ACHN (cell line): ENCODE measurements around the gene FOXL3.

Experiments used
- DNase-seq: peaks from one replicate; pipeline ENCODE4 v3.0.0-alpha.2; 2015
- in situ Hi-C: cut with HindIII; loops from 2 replicates; pipeline ENCODE4 v1.10.0; 2017; ENCODE audit warnings: low sequenced_read_pairs, low pct_ligation_motif_present, low pct_unique_long_range_greater_than_20kb

FOXL3 gene

DNA sequence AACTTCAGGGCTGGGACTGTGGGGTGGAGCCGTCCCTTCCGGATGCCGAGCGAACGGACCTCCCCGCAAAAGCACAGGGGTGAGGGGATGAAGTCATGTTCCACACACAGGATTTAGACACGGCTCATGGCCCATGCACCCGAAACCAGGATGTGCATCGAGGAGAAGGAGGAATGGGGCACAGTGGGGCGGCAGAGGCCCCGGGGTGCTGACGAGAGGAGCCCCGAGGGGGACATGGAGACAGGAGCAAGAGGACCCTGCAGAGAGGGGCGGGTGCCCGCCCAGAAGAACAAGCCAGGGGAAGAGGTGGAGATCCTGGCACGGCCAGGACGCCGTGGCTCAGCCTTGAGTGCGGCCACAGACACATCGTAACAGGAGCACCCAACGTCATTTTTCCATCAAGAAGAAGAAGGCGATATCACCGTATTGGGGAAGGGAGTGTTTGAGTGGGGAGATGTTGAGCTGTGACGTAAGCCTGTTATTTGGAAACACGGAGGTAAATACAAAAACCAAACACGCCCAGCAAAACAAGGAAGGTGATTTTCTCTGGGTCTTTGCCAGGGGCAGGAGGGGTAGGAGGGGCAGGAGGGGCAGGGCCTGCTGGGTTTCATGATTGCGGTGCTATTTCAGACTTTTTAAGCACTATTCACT lies 25.3 kb upstream of the FOXL3 start:
- in situ Hi-C loops, result no loop called here
- DNase-seq, result no peak

- no peak for DNase-seq
- in situ Hi-C loops, result no loop called here
These were observed 24.6 kb upstream of the FOXL3 start for GRCh38 chr7:265192-265997.

GRCh38 chr7:265998-266850 lies 23.7 kb upstream of the FOXL3 start:
- DNase-seq, result no peak
- in situ Hi-C loops, result no loop called here

DNA sequence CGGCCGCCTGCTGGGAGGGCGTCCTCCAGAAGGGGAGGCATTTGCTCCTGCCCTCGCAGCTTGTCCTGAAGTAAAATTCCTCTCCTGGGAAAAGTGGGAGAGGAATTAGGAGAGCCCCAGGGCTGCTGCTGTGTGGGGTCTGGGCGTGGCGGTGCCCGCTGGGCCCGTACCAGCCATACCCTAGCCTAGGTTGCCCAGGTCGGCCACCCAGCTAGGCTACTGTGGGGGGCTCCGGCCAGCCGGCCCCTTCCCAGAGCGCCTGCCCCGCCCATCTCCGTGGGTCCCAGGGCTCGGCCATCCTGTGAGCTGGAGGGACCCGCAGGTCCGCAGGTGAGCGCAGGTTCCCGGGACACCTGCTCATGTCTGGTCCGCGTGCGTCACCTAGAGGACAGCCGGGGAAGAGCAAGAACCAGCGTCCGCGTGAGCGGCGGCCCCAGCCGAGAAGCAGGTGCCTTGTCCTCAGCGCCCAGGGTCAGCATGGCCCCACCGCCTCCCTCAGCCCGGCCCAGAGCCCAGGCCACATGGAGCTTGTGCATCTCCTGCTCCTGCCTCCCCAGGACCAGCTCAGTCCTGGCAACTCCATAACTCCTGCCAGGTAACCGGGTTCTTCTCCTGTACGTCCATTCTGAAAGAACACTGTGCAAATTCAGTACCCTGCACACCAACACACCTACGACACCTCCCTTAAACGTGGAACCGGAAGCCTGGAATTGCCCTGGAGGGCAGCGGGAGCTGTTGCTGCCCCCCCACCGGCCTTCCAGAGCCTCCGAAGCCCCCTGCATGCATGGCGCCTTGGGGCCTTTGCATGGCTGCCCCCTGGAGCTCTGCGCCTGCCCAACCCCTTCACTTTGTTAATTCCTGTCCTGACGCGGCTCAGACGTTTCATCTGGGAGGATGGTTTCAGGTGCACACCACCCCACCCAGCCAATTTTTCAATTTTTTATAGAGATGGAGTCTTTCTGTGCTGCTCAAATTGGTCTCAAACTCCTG lies 22.8 kb upstream of the FOXL3 start:
- no peak for DNase-seq

DNA sequence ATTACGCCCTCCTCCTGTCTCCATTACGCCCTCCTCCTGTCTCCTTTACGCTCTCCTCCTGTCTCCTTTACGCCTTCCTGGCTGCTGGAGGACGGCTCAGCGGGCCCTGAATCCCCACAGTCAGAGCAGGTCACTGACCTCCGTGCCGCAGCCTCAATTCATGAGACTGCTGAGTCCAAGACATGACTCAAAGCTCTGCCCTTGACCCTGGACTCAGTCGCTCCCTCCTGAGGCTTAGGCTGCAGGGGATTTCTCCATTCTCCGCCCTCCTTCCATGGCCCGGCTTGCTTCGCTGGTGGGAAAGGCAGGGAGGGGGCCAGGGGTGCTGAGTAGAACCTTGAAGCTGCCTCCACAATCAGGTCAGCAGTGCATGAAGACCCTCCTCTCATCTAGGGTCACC lies 21.0 kb upstream of the FOXL3 start:
- in situ Hi-C loops, result no loop called here
- no peak for DNase-seq

More for the DNA sequence above, 22.8 kb upstream of the FOXL3 start:
- in situ Hi-C loops, result no loop called here

DNA sequence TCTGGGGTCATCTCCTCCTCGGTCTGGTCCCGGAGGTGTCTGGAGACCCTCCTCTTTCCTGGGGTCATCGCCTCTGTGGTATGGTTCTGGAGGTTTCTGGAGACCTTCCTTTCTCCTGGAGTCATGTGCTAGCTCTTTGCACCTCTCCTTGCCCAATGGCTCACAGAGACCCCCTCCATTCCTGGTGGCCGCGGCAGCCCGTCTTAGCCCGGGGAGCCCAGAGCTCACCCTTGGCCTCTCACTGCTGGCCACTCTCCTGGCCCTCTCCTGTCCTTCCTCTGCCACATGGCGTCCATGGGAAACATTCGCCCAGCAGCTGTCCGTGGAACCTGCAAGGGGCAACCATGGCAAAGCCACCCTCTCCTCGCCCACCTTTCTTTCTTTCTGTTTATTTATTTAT lies 20.2 kb upstream of the FOXL3 start:
- no peak for DNase-seq
- in situ Hi-C loops, result no loop called here

- in situ Hi-C loops, result no loop called here
- no peak for DNase-seq
These were observed 19.5 kb upstream of the FOXL3 start for GRCh38 chr7:270351-270983.

GRCh38 chr7:271266-272107 lies 18.5 kb upstream of the FOXL3 start:
- in situ Hi-C loops, result no loop called here
- no peak for DNase-seq

GRCh38 chr7:272108-272615 lies 17.8 kb upstream of the FOXL3 start:
- in situ Hi-C loops, result no loop called here
- DNase-seq, result no peak

GRCh38 chr7:272631-273030 lies 17.3 kb upstream of the FOXL3 start:
- DNase-seq, result no peak
- in situ Hi-C loops, result no loop called here

- in situ Hi-C loops, result no loop called here
- no peak for DNase-seq
These were observed 16.6 kb upstream of the FOXL3 start for GRCh38 chr7:273327-273726.

DNA sequence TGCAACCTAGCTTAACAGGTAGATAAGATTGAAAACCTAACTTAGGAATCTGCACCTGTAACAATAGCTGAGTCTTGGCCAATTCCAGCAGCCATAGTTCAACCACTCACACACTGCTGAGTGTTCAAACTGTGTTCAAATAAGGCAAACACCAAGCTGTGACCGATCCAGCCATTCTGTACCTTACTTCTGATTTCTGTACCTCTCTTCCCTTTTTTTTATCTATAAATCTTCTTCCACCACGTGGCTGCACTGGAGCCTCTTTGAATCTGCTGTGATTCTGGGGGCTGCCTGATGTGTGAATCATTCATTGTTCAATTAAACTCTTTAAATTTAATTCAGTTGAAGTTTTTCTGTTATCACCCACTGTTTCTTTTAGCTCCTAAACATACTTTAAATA lies 15.7 kb upstream of the FOXL3 start:
- in situ Hi-C loops, result no loop called here
- no peak for DNase-seq

GRCh38 chr7:276230-276835 lies 13.6 kb upstream of the FOXL3 start:
- DNase-seq, result no peak
- in situ Hi-C loops, result no loop called here

- no peak for DNase-seq
- in situ Hi-C loops, result no loop called here
These were observed 12.7 kb upstream of the FOXL3 start for GRCh38 chr7:277228-277627.

- DNase-seq, result no peak
These were observed 11.9 kb upstream of the FOXL3 start for GRCh38 chr7:278081-278480.

DNA sequence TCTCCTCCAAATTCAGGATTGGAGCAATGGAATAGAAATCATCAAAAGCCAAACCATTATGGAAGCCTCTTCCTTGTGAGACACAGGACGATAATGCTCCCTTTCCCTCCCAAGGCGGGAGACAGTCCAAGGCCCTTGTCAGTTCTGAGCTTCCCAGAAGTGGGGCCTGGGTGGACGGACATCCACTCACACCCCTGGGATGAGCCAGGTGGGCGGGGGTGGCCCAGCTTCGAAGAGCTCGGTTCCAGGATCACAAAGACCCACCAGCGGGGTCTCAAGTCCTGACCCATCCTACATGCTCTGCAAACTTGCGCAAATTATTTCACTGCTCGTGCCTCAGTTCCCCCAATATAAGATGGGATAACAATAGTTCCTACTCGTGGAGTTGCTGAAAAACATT lies 10.1 kb upstream of the FOXL3 start:
- no peak for DNase-seq
- in situ Hi-C loops, result no loop called here

More at GRCh38 chr7:278081-278480, 11.9 kb upstream of the FOXL3 start:
- in situ Hi-C loops, result no loop called here
